WTC11 (cell line): ENCODE measurements around the gene OPN1SW.

Experiments
- TF ChIP-seq, protein P1 (sequence below): sonication (generic); formaldehyde crosslinking; IDR thresholded peaks from 2 replicates; pipeline ENCODE4 v1.8.1; 2023; ENCODE audit warnings: mild to moderate bottlenecking, missing genetic modification reagents, moderate library complexity
- TF ChIP-seq, protein P2 (sequence below): fragments of 200-600 bp; IDR thresholded peaks from 2 replicates; pipeline ENCODE4 v1.8.0; 2022; ENCODE audit warnings: antibody characterized with exemption

DNA sequence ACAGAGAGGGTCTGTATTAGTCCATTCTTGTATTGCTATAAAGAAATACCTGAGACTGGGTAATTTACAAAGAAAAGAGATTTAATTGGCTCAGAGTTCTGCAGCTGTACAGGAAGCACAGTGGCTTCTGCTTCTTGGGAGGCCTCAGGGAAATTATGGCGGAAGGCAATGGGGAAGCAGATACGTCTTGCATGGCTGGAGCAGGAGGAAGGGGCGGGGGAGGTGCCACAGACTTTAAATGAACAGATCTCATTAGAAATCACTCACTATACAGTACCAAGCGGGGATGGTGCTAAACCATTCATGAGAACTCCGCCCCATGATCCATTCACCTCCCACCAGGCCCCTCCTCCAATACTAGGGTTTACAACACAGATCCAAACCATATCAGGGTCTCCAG is 40.2 kb downstream of the OPN1SW start:
- TF ChIP-seq, protein P1, sequence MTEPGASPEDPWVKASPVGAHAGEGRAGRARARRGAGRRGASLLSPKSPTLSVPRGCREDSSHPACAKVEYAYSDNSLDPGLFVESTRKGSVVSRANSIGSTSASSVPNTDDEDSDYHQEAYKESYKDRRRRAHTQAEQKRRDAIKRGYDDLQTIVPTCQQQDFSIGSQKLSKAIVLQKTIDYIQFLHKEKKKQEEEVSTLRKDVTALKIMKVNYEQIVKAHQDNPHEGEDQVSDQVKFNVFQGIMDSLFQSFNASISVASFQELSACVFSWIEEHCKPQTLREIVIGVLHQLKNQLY, result no peak
- TF ChIP-seq, protein P2, sequence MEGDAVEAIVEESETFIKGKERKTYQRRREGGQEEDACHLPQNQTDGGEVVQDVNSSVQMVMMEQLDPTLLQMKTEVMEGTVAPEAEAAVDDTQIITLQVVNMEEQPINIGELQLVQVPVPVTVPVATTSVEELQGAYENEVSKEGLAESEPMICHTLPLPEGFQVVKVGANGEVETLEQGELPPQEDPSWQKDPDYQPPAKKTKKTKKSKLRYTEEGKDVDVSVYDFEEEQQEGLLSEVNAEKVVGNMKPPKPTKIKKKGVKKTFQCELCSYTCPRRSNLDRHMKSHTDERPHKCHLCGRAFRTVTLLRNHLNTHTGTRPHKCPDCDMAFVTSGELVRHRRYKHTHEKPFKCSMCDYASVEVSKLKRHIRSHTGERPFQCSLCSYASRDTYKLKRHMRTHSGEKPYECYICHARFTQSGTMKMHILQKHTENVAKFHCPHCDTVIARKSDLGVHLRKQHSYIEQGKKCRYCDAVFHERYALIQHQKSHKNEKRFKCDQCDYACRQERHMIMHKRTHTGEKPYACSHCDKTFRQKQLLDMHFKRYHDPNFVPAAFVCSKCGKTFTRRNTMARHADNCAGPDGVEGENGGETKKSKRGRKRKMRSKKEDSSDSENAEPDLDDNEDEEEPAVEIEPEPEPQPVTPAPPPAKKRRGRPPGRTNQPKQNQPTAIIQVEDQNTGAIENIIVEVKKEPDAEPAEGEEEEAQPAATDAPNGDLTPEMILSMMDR, result no peak
